NAMALWA (cell line): ENCODE results near the gene ING4.

Experiments used
- DNase-seq: peaks from one replicate; pipeline ENCODE4 v3.0.0-alpha.2; 2015; ENCODE audit warnings: low spot score

The ING4 gene

GRCh38 chr12:6635856-6636531 lies 26.9 kb downstream of the ING4 start, which contains the start of gene LPAR5:
TSS of gene LPAR5 (minus strand) at chr12:6635959. CDS start at chr12:6621248, 14,711 bp downstream.
- peak; percentile 50 for DNase-seq

- DNase-seq: peak; percentile 86
Measured at GRCh38 chr12:6635375-6635855, 27.5 kb downstream of the ING4 start.

GRCh38 chr12:6632026-6632983 lies 30.6 kb downstream of the ING4 start:
- DNase-seq: peak; percentile 95

- DNase-seq: no peak
Measured at GRCh38 chr12:6631549-6631961, 31.4 kb downstream of the ING4 start.

- DNase-seq: no peak
Measured at GRCh38 chr12:6630736-6631135, 32.2 kb downstream of the ING4 start.

GRCh38 chr12:6627616-6628015 lies 35.3 kb downstream of the ING4 start:
- DNase-seq: no peak

GRCh38 chr12:6626654-6627283 lies 36.1 kb downstream of the ING4 start:
- DNase-seq: no peak

- DNase-seq: no peak
Measured at GRCh38 chr12:6620885-6621274, 42.0 kb downstream of the ING4 start.

GRCh38 chr12:6620137-6620884 lies 42.6 kb downstream of the ING4 start:
- no peak for DNase-seq

GRCh38 chr12:6618483-6619225 lies 44.3 kb downstream of the ING4 start:
- no peak for DNase-seq

GRCh38 chr12:6615802-6616201 lies 47.1 kb downstream of the ING4 start:
- no peak for DNase-seq

GRCh38 chr12:6614513-6615172 lies 48.3 kb downstream of the ING4 start:
- DNase-seq: no peak

GRCh38 chr12:6613776-6614512 lies 49.0 kb downstream of the ING4 start:
- DNase-seq: peak; percentile 37

- DNase-seq: no peak
Measured at GRCh38 chr12:6613015-6613775, 49.7 kb downstream of the ING4 start.

- DNase-seq: peak; percentile 54
Measured at GRCh38 chr12:6612652-6613014, 50.3 kb downstream of the ING4 start.

- DNase-seq: peak; percentile 34
Measured at GRCh38 chr12:6612247-6612646, 50.7 kb downstream of the ING4 start.

GRCh38 chr12:6608592-6609281 lies 54.2 kb downstream of the ING4 start:
- peak; percentile 72 for DNase-seq
